Vagina (tissue), 2 donors: ENCODE results near the gene STAT6. TPM values are rescaled to one million over a fixed set of nuclear protein-coding genes. Genes with fewer than 3 reads are reported as not detected.
A peak's percentile ranks its signal among the peaks of the same experiment; 100 is the strongest.
"Not testable (repeated sequence)": the region's sequence is repeated elsewhere in the genome, so short reads cannot be mapped to it uniquely, and the experiment has no call there.

Experiments used
- DNase-seq, 2 donors: peaks; one replicate each; pipeline ENCODE4 v3.0.0-alpha.2; 2017; ENCODE audit errors: extremely low spot score in 2 of 2
- H3K27ac ChIP-seq: fragments of 200-600 bp; sonication (generic); one replicate; pipeline ENCODE4 v1.5.1; 2019
- H3K27me3 ChIP-seq: fragments of 200-600 bp; sonication (generic); one replicate; pipeline ENCODE4 v1.5.1; 2019
- H3K36me3 ChIP-seq, 2 donors: fragments of 200-600 bp; sonication (generic); one replicate each; pipeline ENCODE4 v1.5.1; 2017 to 2019
- H3K4me1 ChIP-seq: fragments of 200-600 bp; sonication (generic); one replicate; pipeline ENCODE4 v1.5.1; 2019
- H3K4me3 ChIP-seq, 2 donors: fragments of 200-600 bp; sonication (generic); 1 replicate in 1 of 2; 2 replicates in 1 of 2; pipeline ENCODE4 v1.5.1; 2016 to 2019
- H3K9me3 ChIP-seq: fragments of 200-600 bp; sonication (generic); one replicate; pipeline ENCODE4 v1.5.1; 2019
- POLR2A ChIP-seq, 2 donors: fragments of 450-650 bp; IDR thresholded peaks; one replicate each; pipeline ENCODE4 v1.6.1; 2017; ENCODE audit warnings: antibody characterized with exemption in 2 of 2, mild to moderate bottlenecking in 2 of 2, moderate library complexity in 2 of 2
- POLR2AphosphoS5 ChIP-seq, 2 donors: sonication (generic); formaldehyde crosslinking; IDR thresholded peaks; one replicate each; pipeline ENCODE4 v1.9.0; 2017; ENCODE audit warnings: antibody characterized with exemption in 2 of 2, mild to moderate bottlenecking in 2 of 2, low read depth in 1 of 2; ENCODE audit not compliant: insufficient read depth in 1 of 2
- intact Hi-C: fragments of 100-400 bp; cut with DNase I; formaldehyde crosslinking; loops from one replicate; pipeline ENCODE4 v1.15.1; 2023
- total RNA-seq: library from RNA; depleted of rRNA; stranded (reverse); fragments of >200 nt; gene quantifications from one replicate; pipeline ENCODE4 v1.2.3, GENCODE V29; 2016
- TF ChIP-seq, protein P1 (sequence below), 3 experiments: fragments of 450-650 bp in 2 of 3; fragments of 200-600 bp in 1 of 3; sonication (generic) in 1 of 3; IDR thresholded peaks; one replicate each; pipeline ENCODE4 v1.5.1; 2017 to 2019; ENCODE audit warnings: antibody characterized with exemption in 3 of 3, mild to moderate bottlenecking in 2 of 3, moderate library complexity in 2 of 3

The STAT6 gene
- total RNA-seq, 1 donor from 2014 or later: 146 TPM

DNA sequence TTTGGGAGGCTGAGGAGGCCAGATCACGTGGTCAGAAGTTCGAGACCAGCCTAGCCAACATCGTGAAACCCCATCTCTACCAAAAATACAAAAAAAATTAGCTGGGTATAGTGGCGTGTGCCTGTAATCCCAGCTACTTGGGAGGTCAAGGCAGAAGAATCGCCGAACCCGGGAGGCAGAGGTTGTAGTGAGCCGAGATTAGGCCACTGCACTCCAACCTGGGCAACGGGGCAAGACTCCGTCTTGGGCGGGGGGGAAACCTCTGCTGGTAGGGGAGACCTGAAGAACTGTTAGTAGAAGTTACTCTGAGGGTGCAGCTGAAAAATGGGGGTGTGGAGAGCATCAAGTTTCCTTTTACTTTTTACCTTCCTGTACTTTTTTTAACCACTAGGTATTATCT lies 14.9 kb upstream of the STAT6 start:
- peaks cover 35% of the 10 kb centered on the region for H3K4me1 ChIP-seq
- no peaks in the 10 kb centered on the region for H3K27me3 ChIP-seq
- no peak overlapping the region for H3K27ac ChIP-seq
- DNase-seq: peak in 1 of 2 donors; percentile 84
- intact Hi-C loops: no loop called here
- H3K4me3 ChIP-seq: no peak overlapping the region
- TF ChIP-seq, protein P1, sequence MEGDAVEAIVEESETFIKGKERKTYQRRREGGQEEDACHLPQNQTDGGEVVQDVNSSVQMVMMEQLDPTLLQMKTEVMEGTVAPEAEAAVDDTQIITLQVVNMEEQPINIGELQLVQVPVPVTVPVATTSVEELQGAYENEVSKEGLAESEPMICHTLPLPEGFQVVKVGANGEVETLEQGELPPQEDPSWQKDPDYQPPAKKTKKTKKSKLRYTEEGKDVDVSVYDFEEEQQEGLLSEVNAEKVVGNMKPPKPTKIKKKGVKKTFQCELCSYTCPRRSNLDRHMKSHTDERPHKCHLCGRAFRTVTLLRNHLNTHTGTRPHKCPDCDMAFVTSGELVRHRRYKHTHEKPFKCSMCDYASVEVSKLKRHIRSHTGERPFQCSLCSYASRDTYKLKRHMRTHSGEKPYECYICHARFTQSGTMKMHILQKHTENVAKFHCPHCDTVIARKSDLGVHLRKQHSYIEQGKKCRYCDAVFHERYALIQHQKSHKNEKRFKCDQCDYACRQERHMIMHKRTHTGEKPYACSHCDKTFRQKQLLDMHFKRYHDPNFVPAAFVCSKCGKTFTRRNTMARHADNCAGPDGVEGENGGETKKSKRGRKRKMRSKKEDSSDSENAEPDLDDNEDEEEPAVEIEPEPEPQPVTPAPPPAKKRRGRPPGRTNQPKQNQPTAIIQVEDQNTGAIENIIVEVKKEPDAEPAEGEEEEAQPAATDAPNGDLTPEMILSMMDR (IDR thresholded peaks at IDR 0.05): no peak
- TF ChIP-seq POLR2AphosphoS5 (IDR thresholded peaks at IDR 0.05; ENCODE audit: insufficient read depth in 1 of 2, low read depth in 1 of 2) (no peak), POLR2A (IDR thresholded peaks at IDR 0.05) (no peak)
- H3K9me3 ChIP-seq: no peaks in the 10 kb centered on the region
- no peaks in the 10 kb centered on the region for H3K36me3 ChIP-seq

DNA sequence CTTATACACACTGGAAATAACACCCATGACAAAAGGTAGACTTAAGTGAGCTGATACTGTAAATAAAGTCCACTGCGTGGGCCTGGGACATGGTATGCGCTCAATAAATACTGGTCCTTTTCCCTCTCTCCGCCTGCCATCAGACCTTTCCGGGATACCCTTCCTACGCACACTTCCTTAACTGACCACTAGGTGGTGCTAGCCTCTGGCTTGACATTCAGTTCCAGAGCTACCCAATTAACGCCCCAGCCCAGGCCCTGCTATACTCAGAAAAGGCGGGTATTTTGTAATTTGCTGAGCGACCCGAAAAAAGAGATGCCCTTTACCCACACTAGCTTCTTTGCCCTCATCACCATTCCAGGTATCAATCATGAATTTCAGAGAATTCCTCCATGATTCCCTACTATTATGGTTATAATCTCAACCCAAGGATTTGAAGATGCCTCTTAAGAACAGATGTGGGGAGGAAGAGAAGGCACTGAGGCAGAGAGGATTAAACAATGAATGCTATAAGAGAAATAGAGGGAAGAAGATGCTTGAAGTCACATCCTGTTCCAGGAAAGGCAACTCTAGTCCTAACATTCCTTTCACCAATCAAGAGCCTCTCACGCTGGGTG lies 13.2 kb upstream of the STAT6 start:
- H3K4me1 ChIP-seq: peaks cover 18% of the 10 kb centered on the region
- H3K27ac ChIP-seq: no peak overlapping the region
- TF ChIP-seq POLR2A (IDR thresholded peaks at IDR 0.05): no peak
- peak in 1 of 2 donors; percentile 77 for TF ChIP-seq POLR2AphosphoS5 (IDR thresholded peaks at IDR 0.05; ENCODE audit: insufficient read depth in 1 of 2, low read depth in 1 of 2)
- TF ChIP-seq, protein P1 (IDR thresholded peaks at IDR 0.05): peak; percentile 89 to 97 (median 96)
- intact Hi-C loops: loop anchor here (2.0 kb wide), 1 partner anchor 58 kb away; no protein-coding TSS in a partner anchor
- no peak overlapping the region for H3K4me3 ChIP-seq
- no peaks in the 10 kb centered on the region for H3K36me3 ChIP-seq
- H3K27me3 ChIP-seq: no peaks in the 10 kb centered on the region
- peak in 1 of 2 donors; percentile 83 for DNase-seq
- H3K9me3 ChIP-seq: no peaks in the 10 kb centered on the region

DNA sequence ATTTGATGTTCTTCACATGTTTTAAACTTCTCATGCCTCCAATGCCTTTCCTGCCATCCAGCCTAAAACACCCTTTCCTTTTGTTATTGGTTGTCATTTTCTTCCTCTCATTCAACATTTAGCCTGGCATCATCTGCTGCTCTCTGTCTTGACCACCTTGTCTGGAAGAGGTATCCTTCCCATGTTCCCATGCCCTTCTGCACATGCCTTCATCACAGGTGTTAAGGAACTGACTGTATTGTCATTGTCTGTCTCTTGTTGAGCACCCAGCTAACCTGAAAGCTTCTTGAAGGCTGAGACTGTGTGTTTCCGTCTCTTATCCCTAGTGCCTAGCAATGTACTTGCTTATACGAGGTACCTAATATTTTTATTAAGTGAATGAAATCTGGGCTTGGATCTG lies 12.7 kb upstream of the STAT6 start:
- peak in 1 of 2 donors; percentile 79 for DNase-seq
- TF ChIP-seq POLR2AphosphoS5 (IDR thresholded peaks at IDR 0.05; ENCODE audit: insufficient read depth in 1 of 2, low read depth in 1 of 2) (no peak), POLR2A (IDR thresholded peaks at IDR 0.05) (no peak)
- TF ChIP-seq, protein P1 (IDR thresholded peaks at IDR 0.05): no peak
- no peak overlapping the region for H3K4me3 ChIP-seq
- intact Hi-C loops: loop anchor here (2.0 kb wide), 1 partner anchor 59 kb away; no protein-coding TSS in a partner anchor
- H3K27ac ChIP-seq: no peak overlapping the region
- no peaks in the 10 kb centered on the region for H3K36me3 ChIP-seq
- no peaks in the 10 kb centered on the region for H3K27me3 ChIP-seq
- peaks cover 13% of the 10 kb centered on the region for H3K4me1 ChIP-seq
- H3K9me3 ChIP-seq: no peaks in the 10 kb centered on the region

DNA sequence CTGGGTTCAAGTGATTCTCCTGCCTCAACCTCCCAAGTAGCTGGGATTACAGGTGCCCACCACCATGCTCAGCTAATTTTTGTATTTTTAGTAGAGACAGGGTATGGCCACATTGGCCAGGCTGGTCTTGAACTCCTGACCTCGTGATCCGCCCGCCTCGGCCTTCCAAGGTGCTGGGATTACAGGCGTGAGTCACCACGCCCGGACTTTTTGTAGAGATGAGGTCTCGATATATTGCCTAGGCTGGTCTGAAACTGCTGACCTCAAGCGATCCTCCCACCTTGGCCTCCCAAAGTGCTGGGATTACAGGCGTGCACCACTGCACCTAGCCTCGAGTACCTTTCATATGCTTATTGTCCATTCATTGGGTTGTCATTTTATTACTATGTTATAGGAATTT lies 9.6 kb upstream of the STAT6 start:
- H3K27me3 ChIP-seq, H3K27ac ChIP-seq, intact Hi-C loops, H3K36me3 ChIP-seq, DNase-seq, H3K4me3 ChIP-seq, H3K9me3 ChIP-seq, H3K4me1 ChIP-seq: not testable (repeated sequence)

DNA sequence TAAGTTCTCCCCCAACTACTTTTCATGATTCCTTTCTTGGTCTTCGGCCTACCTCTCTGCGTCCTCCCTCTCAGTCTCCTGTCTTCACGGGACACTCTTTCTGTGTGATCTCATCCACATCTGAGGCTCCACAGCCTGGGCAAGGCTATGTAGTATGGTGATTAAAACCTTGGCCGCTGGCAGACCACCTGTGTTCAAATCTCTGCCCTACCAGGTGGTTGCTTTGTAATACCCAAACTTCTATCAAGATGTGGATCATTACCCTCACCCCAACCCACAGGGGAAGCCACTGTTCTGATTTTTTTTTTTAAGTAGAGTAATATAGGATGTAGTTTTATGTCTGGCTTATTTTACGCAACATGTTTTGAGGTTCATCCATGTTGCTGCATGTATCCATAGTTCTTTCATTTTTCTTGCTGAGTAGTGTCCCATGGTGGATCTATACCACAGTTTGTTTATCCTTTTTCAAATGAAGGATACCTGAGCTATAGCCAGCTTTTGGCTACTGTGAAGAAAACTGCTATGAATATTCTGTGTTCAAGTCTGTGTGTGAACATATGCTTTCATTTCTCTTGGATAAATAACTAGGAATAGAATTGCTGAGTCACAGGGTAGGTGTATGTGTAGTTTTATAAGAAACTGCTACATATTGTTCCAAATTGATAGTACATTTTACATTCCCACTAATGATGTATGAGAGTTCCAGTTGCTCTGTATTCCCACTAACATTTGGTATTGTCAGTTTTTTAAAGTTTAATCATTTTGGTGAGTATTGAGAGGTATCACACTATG lies 8.3 kb upstream of the STAT6 start:
- Histone ChIP-seq H3K4me3 (no peak overlapping the region), H3K27ac (no peak overlapping the region), H3K4me1 (no peaks in the 10 kb centered on the region), H3K27me3 (no peaks in the 10 kb centered on the region), H3K9me3 (no peaks in the 10 kb centered on the region), H3K36me3 (no peaks in the 10 kb centered on the region)
- peak in 1 of 2 donors; percentile 60 for DNase-seq
- TF ChIP-seq POLR2A (IDR thresholded peaks at IDR 0.05): no peak
- no peak for TF ChIP-seq POLR2AphosphoS5 (IDR thresholded peaks at IDR 0.05; ENCODE audit: insufficient read depth in 1 of 2, low read depth in 1 of 2)
- TF ChIP-seq, protein P1 (IDR thresholded peaks at IDR 0.05): no peak
- intact Hi-C loops: loop anchor here (2.0 kb wide), 1 partner anchor 53 kb away; no protein-coding TSS in a partner anchor
